Parathyroid adenoma (tissue), 2 donors: ENCODE data around the gene ARHGAP44.

Source experiments
- H2AFZ ChIP-seq: fragments of 300-600 bp; sonication (generic); one replicate; pipeline ENCODE4 v1.7.0; 2017; ENCODE audit warnings: antibody characterized with exemption, mild to moderate bottlenecking
- H3K27ac ChIP-seq: fragments of 300-600 bp; sonication (generic); one replicate; pipeline ENCODE4 v1.7.0; 2017
- H3K27me3 ChIP-seq: fragments of 300-600 bp; sonication (generic); one replicate; pipeline ENCODE4 v1.7.0; 2017; ENCODE audit warnings: low read length; ENCODE audit not compliant: control insufficient read depth, insufficient read depth
- H3K36me3 ChIP-seq: fragments of 300-600 bp; sonication (generic); one replicate; pipeline ENCODE4 v1.7.0; 2017; ENCODE audit warnings: low read length; ENCODE audit not compliant: control insufficient read depth, insufficient read depth
- H3K4me1 ChIP-seq: fragments of 300-600 bp; sonication (generic); one replicate; pipeline ENCODE4 v1.7.0; 2017; ENCODE audit warnings: control low read depth
- H3K4me2 ChIP-seq: fragments of 300-600 bp; sonication (generic); one replicate; pipeline ENCODE4 v1.7.0; 2017; ENCODE audit warnings: low read length
- H3K4me3 ChIP-seq: fragments of 300-600 bp; sonication (generic); one replicate; pipeline ENCODE4 v1.7.0; 2017; ENCODE audit warnings: low read depth, low read length
- H3K79me2 ChIP-seq: fragments of 300-600 bp; sonication (generic); one replicate; pipeline ENCODE4 v1.7.0; 2017; ENCODE audit warnings: control low read depth
- H3K9ac ChIP-seq: fragments of 300-600 bp; sonication (generic); one replicate; pipeline ENCODE4 v1.7.0; 2017; ENCODE audit warnings: mild to moderate bottlenecking
- H3K9me3 ChIP-seq: fragments of 300-600 bp; sonication (generic); one replicate; pipeline ENCODE4 v1.7.0; 2017; ENCODE audit warnings: low read length; ENCODE audit not compliant: control insufficient read depth
- CTCF ChIP-seq: fragments of 300-600 bp; sonication (generic); IDR thresholded peaks from one replicate; pipeline ENCODE4 v1.7.0; 2017; ENCODE audit warnings: antibody characterized with exemption, mild to moderate bottlenecking
- donor health status: primary hyperparathyroidism.

ARHGAP44 gene

GRCh38 chr17:12927001-12927400, 137.7 kb downstream of the ARHGAP44 start:
- H2AFZ ChIP-seq: no peak overlapping the region
- H3K4me2 ChIP-seq: no peak overlapping the region
- no peaks in the 10 kb centered on the region for H3K9me3 ChIP-seq
- peaks cover 7% of the 10 kb centered on the region for H3K4me1 ChIP-seq
- no peak overlapping the region for H3K4me3 ChIP-seq
- H3K36me3 ChIP-seq: no peaks in the 10 kb centered on the region
- H3K9ac ChIP-seq: no peak overlapping the region
- H3K79me2 ChIP-seq: no peaks in the 10 kb centered on the region
- H3K27me3 ChIP-seq: no peaks in the 10 kb centered on the region
- TF ChIP-seq CTCF: no peak
- H3K27ac ChIP-seq: no peak overlapping the region

GRCh38 chr17:12927541-12928425, 138.5 kb downstream of the ARHGAP44 start:
- Histone ChIP-seq H3K9ac (no peak overlapping the region), H3K27ac (no peak overlapping the region), H3K4me1 (peaks cover 7% of the 10 kb centered on the region), H3K4me2 (no peak overlapping the region), H3K36me3 (no peaks in the 10 kb centered on the region), H3K27me3 (no peaks in the 10 kb centered on the region), H2AFZ (no peak overlapping the region), H3K4me3 (no peak overlapping the region), H3K79me2 (no peaks in the 10 kb centered on the region), H3K9me3 (no peaks in the 10 kb centered on the region)
- TF ChIP-seq CTCF: no peak

- no peak overlapping the region for H3K4me3 ChIP-seq
- no peak overlapping the region for H3K9ac ChIP-seq
- no peaks in the 10 kb centered on the region for H3K9me3 ChIP-seq
- no peak overlapping the region for H2AFZ ChIP-seq
- no peak overlapping the region for H3K4me2 ChIP-seq
- H3K27me3 ChIP-seq: no peaks in the 10 kb centered on the region
- H3K36me3 ChIP-seq: no peaks in the 10 kb centered on the region
- TF ChIP-seq CTCF: no peak
- peaks cover 7% of the 10 kb centered on the region for H3K4me1 ChIP-seq
- no peak overlapping the region for H3K27ac ChIP-seq
- no peaks in the 10 kb centered on the region for H3K79me2 ChIP-seq
These were observed 139.4 kb downstream of the ARHGAP44 start for GRCh38 chr17:12928736-12929135.

GRCh38 chr17:12936501-12936900, 147.2 kb downstream of the ARHGAP44 start:
- H3K36me3 ChIP-seq: no peaks in the 10 kb centered on the region
- H3K9me3 ChIP-seq: no peaks in the 10 kb centered on the region
- H3K4me3 ChIP-seq: no peak overlapping the region
- no peaks in the 10 kb centered on the region for H3K27me3 ChIP-seq
- no peak for TF ChIP-seq CTCF
- no peaks in the 10 kb centered on the region for H3K79me2 ChIP-seq
- no peak overlapping the region for H3K4me2 ChIP-seq
- no peaks in the 10 kb centered on the region for H3K4me1 ChIP-seq
- no peak overlapping the region for H2AFZ ChIP-seq
- no peak overlapping the region for H3K9ac ChIP-seq
- H3K27ac ChIP-seq: no peak overlapping the region

GRCh38 chr17:12940699-12941098, 151.4 kb downstream of the ARHGAP44 start:
- Histone ChIP-seq H3K9me3 (no peaks in the 10 kb centered on the region), H3K36me3 (no peaks in the 10 kb centered on the region), H3K4me1 (no peaks in the 10 kb centered on the region), H2AFZ (no peak overlapping the region), H3K9ac (no peak overlapping the region), H3K4me2 (no peak overlapping the region), H3K4me3 (no peak overlapping the region), H3K27me3 (no peaks in the 10 kb centered on the region), H3K27ac (no peak overlapping the region), H3K79me2 (no peaks in the 10 kb centered on the region)
- TF ChIP-seq CTCF: no peak
